Gastrocnemius medialis (tissue), 4 donors: Measurements from ENCODE around the gene DOCK3.

ENCODE experiments used
- CTCF ChIP-seq, 5 experiments: fragments of 450-650 bp in 3 of 5; fragments of 200-600 bp in 2 of 5; sonication (generic) in 2 of 5; IDR thresholded peaks in 4 of 5; conservative IDR thresholded peaks in 1 of 5; 1 replicate in 4 of 5; 2 replicates in 1 of 5; pipeline ENCODE4 v1.5.1; 2016 to 2019; ENCODE audit warnings: antibody characterized with exemption in 5 of 5, mild to moderate bottlenecking in 3 of 5, moderate library complexity in 3 of 5
- POLR2A ChIP-seq, 2 donors: fragments of 450-650 bp; IDR thresholded peaks; one replicate each; pipeline ENCODE4 v1.6.1; 2017; ENCODE audit warnings: antibody characterized with exemption in 2 of 2, mild to moderate bottlenecking in 2 of 2, moderate library complexity in 2 of 2

GRCh38 chr3:51031666-51032065 is 356.9 kb downstream of the DOCK3 start:
- TF ChIP-seq CTCF (IDR thresholded peaks at IDR 0.05 in 4 of 5, conservative IDR thresholded peaks at IDR 0.05 in 1 of 5): no peak
- TF ChIP-seq POLR2A (IDR thresholded peaks at IDR 0.05): no peak
